H1 (cell line): Measurements from ENCODE around the gene TMEM163. TPM values are rescaled to one million over a fixed set of nuclear protein-coding genes. Genes with fewer than 3 reads are reported as not detected.

Experiments used
- CTCF ChIA-PET: fragments of 300-600 bp; sonication (Branson Sonifier 250); formaldehyde crosslinking; loops from one replicate; lab custom pipeline; 2021; ENCODE audit not compliant: partially characterized antibody; lab: Charles Lee
- POLR2A ChIA-PET: fragments of 300-600 bp; sonication (Branson Sonifier 250); formaldehyde crosslinking; loops from one replicate; lab custom pipeline; 2021; ENCODE audit warnings: inconsistent platforms; ENCODE audit not compliant: partially characterized antibody; lab: Charles Lee
- DNase-seq, 2 experiments: peaks; one replicate each; pipeline versions ENCODE4 v3.0.0 to v3.0.0-alpha.2; 2010 to 2022; ENCODE audit warnings: low spot score in 2 of 2, low read depth in 1 of 2, mixed read lengths in 1 of 2
- FAIRE-seq: peaks from 2 replicates; lab custom pipeline; 2011; peaks lifted over from hg19 to GRCh38; lab: Jason Lieb, UNC
- H2AFZ ChIP-seq: 2 replicates; pipeline ENCODE4 v1.8.1; 2012; ENCODE audit warnings: low read length, inconsistent platforms
- H2AK5ac ChIP-seq: 2 replicates; pipeline ENCODE4 v1.6.1; 2013; ENCODE audit warnings: low read depth, low read length
- H2BK120ac ChIP-seq: replicated peaks from 2 replicates; pipeline ENCODE3; 2013; ENCODE audit warnings: low read depth, low read length, inconsistent platforms
- H2BK12ac ChIP-seq: 2 replicates; pipeline ENCODE4 v1.6.1; 2013; ENCODE audit warnings: low read depth, low read length
- H2BK15ac ChIP-seq: 2 replicates; pipeline ENCODE4 v1.6.1; 2013; ENCODE audit warnings: low read length
- H2BK20ac ChIP-seq: 2 replicates; pipeline ENCODE4 v1.6.1; 2013; ENCODE audit warnings: low read length
- H2BK5ac ChIP-seq: 2 replicates; pipeline ENCODE4 v1.6.1; 2013; ENCODE audit warnings: low read depth, low read length
- H3K14ac ChIP-seq: 2 replicates; pipeline ENCODE4 v1.6.1; 2013; ENCODE audit warnings: inconsistent platforms; ENCODE audit not compliant: insufficient read length
- H3K18ac ChIP-seq: 2 replicates; pipeline ENCODE4 v1.6.1; 2013; ENCODE audit warnings: low read length; ENCODE audit errors: extremely low read depth
- H3K23ac ChIP-seq: 2 replicates; pipeline ENCODE4 v1.6.1; 2013; ENCODE audit warnings: inconsistent platforms; ENCODE audit not compliant: insufficient read length
- H3K23me2 ChIP-seq: 2 replicates; pipeline ENCODE4 v1.6.1; 2013; ENCODE audit warnings: low read depth, low read length
- H3K27ac ChIP-seq: 2 replicates; pipeline ENCODE4 v1.6.1; 2011; ENCODE audit warnings: low read depth, low read length, inconsistent platforms
- H3K27me3 ChIP-seq, 4 experiments: replicated peaks in 1 of 4; 1 replicate in 1 of 4; 2 replicates in 3 of 4; pipeline versions ENCODE4 v1.6.1 to v1.8.1; 2011 to 2013; ENCODE audit warnings: low read length in 3 of 4, mild to moderate bottlenecking in 3 of 4, inconsistent platforms in 2 of 4, mixed read lengths in 2 of 4, moderate library complexity in 1 of 4; ENCODE audit not compliant: control insufficient read depth in 3 of 4, insufficient read depth in 3 of 4; ENCODE audit errors: extremely low read depth in 1 of 4
- H3K36me3 ChIP-seq, 4 experiments: 2 replicates each; pipeline versions ENCODE4 v1.6.1 to v1.8.1; 2011 to 2013; ENCODE audit warnings: mild to moderate bottlenecking in 4 of 4, low read length in 3 of 4, moderate library complexity in 2 of 4, control low read depth in 1 of 4, inconsistent platforms in 1 of 4; ENCODE audit not compliant: insufficient read depth in 4 of 4, control insufficient read depth in 2 of 4
- H3K4ac ChIP-seq: replicated peaks from 2 replicates; pipeline ENCODE3; 2013; ENCODE audit warnings: low read length, low read depth, mixed read lengths, inconsistent platforms; ENCODE audit not compliant: insufficient read length
- H3K4me1 ChIP-seq, 4 experiments: replicated peaks in 1 of 4; 1 replicate in 1 of 4; 2 replicates in 3 of 4; pipeline versions ENCODE4 v1.6.1 to v1.8.1; 2011 to 2013; ENCODE audit warnings: low read length in 3 of 4, inconsistent platforms in 2 of 4, mixed read lengths in 1 of 4; ENCODE audit not compliant: insufficient read depth in 4 of 4, control insufficient read depth in 3 of 4
- H3K4me2 ChIP-seq, 2 experiments: 2 replicates each; pipeline versions ENCODE4 v1.6.1 to v1.8.1; 2011 to 2013; ENCODE audit warnings: low read depth in 2 of 2, low read length in 2 of 2, control low read depth in 1 of 2, inconsistent platforms in 1 of 2, mild to moderate bottlenecking in 1 of 2; ENCODE audit not compliant: insufficient read depth in 1 of 2
- H3K4me3 ChIP-seq, 4 experiments: fragments of 200-600, 300-600 bp in 1 of 4; sonication (generic), shearing (Covaris generic), sonication (Bioruptor Twin) in 1 of 4; 2 replicates each; pipeline versions ENCODE4 v1.5.1 to v1.8.1; 2011 to 2016; ENCODE audit warnings: low read length in 4 of 4, low read depth in 3 of 4, control low read depth in 2 of 4, inconsistent platforms in 2 of 4, mild to moderate bottlenecking in 2 of 4, mixed read lengths in 1 of 4, moderate library complexity in 1 of 4; ENCODE audit not compliant: insufficient read depth in 2 of 4; ENCODE audit errors: extremely low read depth in 1 of 4
- H3K56ac ChIP-seq: replicated peaks from 2 replicates; pipeline ENCODE3; 2013; ENCODE audit warnings: low read depth, mild to moderate bottlenecking, mixed read lengths, low read length, inconsistent platforms; ENCODE audit not compliant: insufficient read length
- H3K79me1 ChIP-seq: 2 replicates; pipeline ENCODE4 v1.6.1; 2013; ENCODE audit warnings: low read depth, low read length, control low read depth
- H3K79me2 ChIP-seq, 2 experiments: 2 replicates each; pipeline versions ENCODE4 v1.6.1 to v1.8.1; 2012 to 2013; ENCODE audit warnings: low read length in 2 of 2, mild to moderate bottlenecking in 2 of 2, inconsistent platforms in 1 of 2; ENCODE audit not compliant: insufficient read depth in 2 of 2, control insufficient read depth in 1 of 2
- H3K9ac ChIP-seq, 4 experiments: replicated peaks in 1 of 4; 1 replicate in 1 of 4; 2 replicates in 3 of 4; pipeline versions ENCODE4 v1.6.1 to v1.8.1; 2011 to 2013; ENCODE audit warnings: low read depth in 3 of 4, low read length in 3 of 4, control low read depth in 2 of 4, mild to moderate bottlenecking in 2 of 4, moderate library complexity in 2 of 4, inconsistent platforms in 1 of 4; ENCODE audit errors: extremely low read depth in 1 of 4
- H3K9me3 ChIP-seq, 2 experiments: 2 replicates each; pipeline versions ENCODE4 v1.6.1 to v1.8.1; 2012 to 2013; ENCODE audit warnings: mild to moderate bottlenecking in 2 of 2, moderate library complexity in 2 of 2, control low read depth in 1 of 2, inconsistent platforms in 1 of 2, low read depth in 1 of 2, low read length in 1 of 2, mixed read lengths in 1 of 2; ENCODE audit not compliant: insufficient read depth in 2 of 2
- H4K20me1 ChIP-seq, 2 experiments: replicated peaks in 1 of 2; 2 replicates each; pipeline versions ENCODE3 to v1.8.1; 2011 to 2013; ENCODE audit warnings: inconsistent platforms in 2 of 2, low read length in 2 of 2, mild to moderate bottlenecking in 1 of 2; ENCODE audit not compliant: insufficient read depth in 2 of 2, control insufficient read depth in 1 of 2
- H4K5ac ChIP-seq: 2 replicates; pipeline ENCODE4 v1.6.1; 2013; ENCODE audit warnings: low read length, low read depth, mixed read lengths, inconsistent platforms; ENCODE audit not compliant: insufficient read length
- H4K8ac ChIP-seq: 2 replicates; pipeline ENCODE4 v1.8.0; 2013; ENCODE audit warnings: mild to moderate bottlenecking, moderate library complexity, low read length, inconsistent platforms; ENCODE audit not compliant: insufficient read depth; ENCODE audit errors: extremely low read depth
- H4K91ac ChIP-seq: replicated peaks from 2 replicates; pipeline ENCODE3; 2013; ENCODE audit warnings: low read length, mixed read lengths, inconsistent platforms; ENCODE audit not compliant: insufficient read length
- CTCF ChIP-seq, 3 experiments: IDR thresholded peaks; 1 replicate in 2 of 3; 2 replicates in 1 of 3; pipeline versions ENCODE4 v1.5.1 to v1.6.1; 2011; ENCODE audit warnings: low read length in 3 of 3, mild to moderate bottlenecking in 3 of 3, inconsistent platforms in 2 of 3, low read depth in 1 of 3, moderate library complexity in 1 of 3; ENCODE audit not compliant: insufficient read depth in 1 of 3; ENCODE audit errors: control extremely low read depth in 1 of 3
- EP300 ChIP-seq, 2 experiments: IDR thresholded peaks; 1 replicate in 1 of 2; 2 replicates in 1 of 2; pipeline ENCODE4 v1.6.1; 2011 to 2012; ENCODE audit warnings: low read depth in 2 of 2, low read length in 2 of 2, mild to moderate bottlenecking in 2 of 2, borderline replicate concordance in 1 of 2, inconsistent platforms in 1 of 2, moderate library complexity in 1 of 2
- WGBS, 2 experiments: shearing (Covaris generic) in 1 of 2; methylation state at CpG; one replicate each; pipeline versions ENCODE4 v1.1.6 to v1.1.7; 2013 to 2015; ENCODE audit warnings: low lambda C conversion rate in 2 of 2, mixed read lengths in 2 of 2, inconsistent platforms in 1 of 2, low coverage in 1 of 2, missing lambda C conversion rate in 1 of 2; ENCODE audit not compliant: insufficient replicate concordance in 2 of 2, insufficient coverage in 1 of 2, insufficient read length in 1 of 2; ENCODE audit errors: extremely low coverage in 1 of 2, missing lambda C conversion rate in 1 of 2; 5-methylcytosine and 5-hydroxymethylcytosine counted together
- polyA plus RNA-seq, 7 experiments: library from polyadenylated mRNA; depleted of rRNA in 3 of 7; stranded (reverse) in 5 of 7; unstranded in 2 of 7; fragments of >200 nt in 5 of 7; fragments of 200-250 nt in 2 of 7; gene quantifications; 1 replicate in 5 of 7; 2 replicates in 1 of 7; 4 replicates in 1 of 7; pipeline versions ENCODE4 v1.2.1 to v1.2.3, GENCODE V29; 2011 to 2013; ENCODE audit warnings: missing spikeins in 2 of 7, mixed read lengths in 2 of 7
- total RNA-seq: library from RNA; stranded (reverse); fragmentation: NEBNext Ultra II Directional; extraction: Animal tissue kit (Norgen Biotek cat#: 25700); gene quantifications from 2 replicates; pipeline ENCODE4 v1.2.1, GENCODE V29; 2021

TMEM163 gene
- total and polyA plus RNA-seq, 2 of the 8 experiments (the other 6 are each of a cell fraction or from before 2014, with no cell fraction given) = 2.8 to 3.2 TPM

GRCh38 chr2:134570676-134571075, 148.1 kb downstream of the TMEM163 start:
- no peak overlapping the region for H3K18ac ChIP-seq
- no peaks in the 10 kb centered on the region for H3K79me2 ChIP-seq
- H2AFZ ChIP-seq = no peak overlapping the region
- no peak for DNase-seq
- no peaks in the 10 kb centered on the region for H3K4me1 ChIP-seq
- no peak overlapping the region for H2BK20ac ChIP-seq
- H3K56ac ChIP-seq = no peak overlapping the region
- no peak overlapping the region for H2BK12ac ChIP-seq
- H3K14ac ChIP-seq = no peak overlapping the region
- H4K5ac ChIP-seq = no peak overlapping the region
- no peaks in the 10 kb centered on the region for H3K36me3 ChIP-seq
- TF ChIP-seq CTCF (IDR thresholded peaks at IDR 0.05; ENCODE audit: control extremely low read depth in 1 of 3, insufficient read depth in 1 of 3, low read depth in 1 of 3, low read length in 3 of 3) (no peak), EP300 (IDR thresholded peaks at IDR 0.05; ENCODE audit: borderline replicate concordance in 1 of 2, low read depth in 2 of 2, low read length in 2 of 2) (no peak)
- H2BK120ac ChIP-seq = no peak overlapping the region
- H4K8ac ChIP-seq = no peak overlapping the region
- H2AK5ac ChIP-seq = no peak overlapping the region
- no peak overlapping the region for H4K91ac ChIP-seq
- H3K27ac ChIP-seq = no peak overlapping the region
- H3K4me3 ChIP-seq = no peak overlapping the region
- no peaks in the 10 kb centered on the region for H4K20me1 ChIP-seq
- no peaks in the 10 kb centered on the region; the same call in 1 of the 2 replicates for H3K23me2 ChIP-seq
- 84% methylated on average over 3 of the region's 3 CpGs; no CpG with 5 or more reads in 1 of the 2 experiments for WGBS, 2 experiments
- H2BK15ac ChIP-seq = no peak overlapping the region
- ChIA-PET POLR2A (no interaction called here), CTCF (interaction anchor here (1.0 to 2.1 kb wide), 2 partner anchors 10 to 158 kb away, joined by 4 to 8 read pairs; no protein-coding TSS in a partner anchor)
- no peaks in the 10 kb centered on the region for H3K79me1 ChIP-seq
- no peaks in the 10 kb centered on the region for H3K9me3 ChIP-seq
- no peak overlapping the region for H3K23ac ChIP-seq
- H3K4ac ChIP-seq = no peak overlapping the region
- no peak overlapping the region for H3K4me2 ChIP-seq
- H3K27me3 ChIP-seq = no peaks in the 10 kb centered on the region
- H2BK5ac ChIP-seq = no peak overlapping the region
- H3K9ac ChIP-seq = no peak overlapping the region
- no peak for FAIRE-seq
